Iris pigment epithelial cell (primary cell): ENCODE results near the gene PKMYT1.
"Not testable (repeated sequence)": the region's sequence is repeated elsewhere in the genome, so short reads cannot be mapped to it uniquely, and the experiment has no call there.

Source experiments
- DNase-seq: peaks from one replicate; pipeline ENCODE4 v3.0.0-alpha.2; 2011; ENCODE audit warnings: low read depth

Gene PKMYT1

DNA sequence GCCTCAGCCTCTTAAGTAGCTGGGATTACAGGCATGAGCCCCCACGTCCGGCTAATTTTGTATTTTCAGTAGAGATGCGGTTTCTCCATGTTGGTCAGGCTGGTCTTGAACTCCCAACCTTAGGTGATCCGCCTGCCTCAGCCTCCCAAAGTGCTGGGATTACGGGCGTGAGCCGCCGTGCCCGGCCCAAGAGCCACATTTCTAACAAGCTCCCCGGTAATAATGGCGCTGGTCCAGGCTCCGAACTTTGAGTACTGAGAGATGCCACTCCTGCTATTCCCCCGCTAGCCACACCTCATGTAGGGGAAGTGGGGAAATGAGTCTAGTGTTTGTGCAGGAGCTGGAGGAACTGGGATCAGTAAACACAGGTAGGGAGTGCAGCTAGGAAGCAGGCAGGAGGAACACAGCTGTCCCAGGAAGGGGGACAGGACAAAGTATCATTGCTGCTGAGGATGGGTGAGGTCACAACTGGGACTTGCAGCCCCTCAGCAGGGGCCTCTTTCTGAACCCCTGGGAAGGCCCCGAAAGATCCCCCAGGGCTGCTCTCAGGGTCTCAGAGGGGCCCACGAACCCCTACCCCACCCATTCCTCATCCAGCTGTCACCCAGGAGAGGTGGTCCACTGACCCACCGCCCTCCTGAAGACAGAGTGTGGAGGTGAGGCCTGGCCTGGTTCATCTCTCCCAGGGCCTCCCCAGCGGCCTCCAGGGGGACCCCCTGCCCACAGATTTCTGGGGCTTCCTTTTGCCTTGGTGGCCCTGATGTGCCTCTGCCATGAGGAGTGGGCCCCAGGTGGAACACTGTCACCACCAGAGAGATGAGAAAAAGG, 19.8 kb downstream of the PKMYT1 start:
- DNase-seq = no peak

DNA sequence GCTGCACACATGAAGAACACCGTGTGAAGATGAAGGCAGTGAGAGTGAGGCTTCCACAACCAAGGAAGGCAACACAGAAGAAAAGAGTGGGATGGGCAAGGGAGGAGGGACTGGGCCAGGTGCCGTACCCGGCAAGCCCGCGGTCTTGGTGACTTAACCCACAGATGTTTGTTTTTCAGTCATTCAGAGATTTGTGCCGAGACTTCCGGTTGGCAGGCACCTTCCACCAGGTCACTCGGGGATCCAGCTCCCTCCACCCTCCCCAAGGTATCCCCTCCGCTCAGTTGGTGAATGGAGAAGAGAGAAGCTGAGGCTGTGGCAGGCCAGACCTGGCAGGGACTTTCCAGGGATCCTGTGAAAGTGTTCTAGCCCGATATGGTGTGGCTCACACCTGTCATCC, 21.0 kb downstream of the PKMYT1 start:
- no peak for DNase-seq

DNA sequence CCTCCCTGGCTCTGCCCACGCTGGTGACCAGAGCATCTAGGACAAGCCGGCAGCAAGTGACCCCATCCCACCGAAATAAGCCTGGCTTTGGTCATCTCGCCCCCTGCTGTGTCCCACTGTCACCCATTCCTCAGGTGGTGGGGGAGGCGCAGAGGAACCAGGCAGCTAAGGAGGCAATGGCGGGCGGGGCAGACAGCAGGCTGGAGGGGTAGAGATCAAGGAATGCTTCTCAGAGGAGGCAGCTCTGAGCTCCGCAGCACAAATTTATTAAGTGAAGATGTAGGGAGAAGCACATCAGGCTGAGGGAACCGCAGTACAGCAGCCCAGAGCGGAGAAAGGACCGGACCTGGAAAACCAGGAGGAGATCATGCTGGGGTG, 23.7 kb downstream of the PKMYT1 start:
- DNase-seq = no peak

DNA sequence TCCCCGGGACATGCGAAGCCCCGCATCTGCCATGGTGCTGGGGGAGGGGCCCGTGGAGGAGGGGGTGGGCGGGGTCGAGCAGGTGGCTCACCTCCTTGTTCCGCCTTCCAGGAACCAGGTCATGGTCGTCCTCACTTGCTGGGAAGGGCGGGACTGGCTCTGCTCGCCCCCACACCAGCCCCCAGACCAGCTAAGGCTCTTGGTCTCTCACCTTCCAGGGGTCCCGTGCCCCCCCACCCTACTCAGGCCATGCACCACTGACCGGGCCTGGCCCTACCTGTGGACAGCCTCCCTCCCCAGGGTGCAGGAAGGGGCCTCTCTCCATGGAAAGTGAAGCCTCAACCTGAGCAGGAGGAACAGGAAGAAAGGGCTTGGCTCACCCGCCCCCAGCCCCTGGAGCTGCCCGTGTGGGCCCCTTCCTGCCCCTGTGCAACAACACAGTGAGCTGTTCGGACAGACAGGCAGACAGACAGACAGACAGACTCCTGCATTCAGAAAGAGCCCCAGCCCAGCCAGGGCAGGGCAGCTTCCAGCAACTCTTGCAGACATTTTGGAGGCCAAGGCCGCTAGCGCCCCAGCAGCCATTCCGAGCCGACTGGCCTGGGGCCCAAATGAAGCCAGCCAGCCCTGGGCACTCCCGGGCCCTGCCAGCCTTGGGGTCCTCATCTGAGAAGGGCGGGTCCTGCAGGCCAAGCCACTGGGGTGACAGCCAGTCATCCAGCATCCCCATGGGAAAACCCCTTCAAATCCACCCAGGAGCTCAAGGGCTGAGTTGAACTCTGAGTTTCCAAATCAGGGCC, 24.3 kb downstream of the PKMYT1 start:
- DNase-seq = no peak

DNA sequence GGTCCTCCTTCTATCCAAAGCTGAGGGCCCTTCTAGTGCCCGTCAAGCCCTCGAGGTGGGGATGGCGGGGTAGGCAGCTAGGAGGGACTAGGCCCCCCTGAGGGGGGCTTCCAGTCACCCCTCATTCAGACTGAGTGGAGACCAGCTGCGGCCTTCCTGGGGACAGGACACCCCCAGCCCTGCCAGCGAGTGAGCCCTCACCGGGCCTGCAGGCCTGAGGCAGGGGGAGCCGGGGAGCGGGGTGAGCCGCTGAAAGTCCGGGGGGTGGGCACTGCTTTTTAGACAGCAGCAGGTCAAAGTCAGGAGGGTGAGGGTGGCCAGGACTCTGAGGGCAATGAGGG, 24.8 kb downstream of the PKMYT1 start:
- no peak for DNase-seq

DNA sequence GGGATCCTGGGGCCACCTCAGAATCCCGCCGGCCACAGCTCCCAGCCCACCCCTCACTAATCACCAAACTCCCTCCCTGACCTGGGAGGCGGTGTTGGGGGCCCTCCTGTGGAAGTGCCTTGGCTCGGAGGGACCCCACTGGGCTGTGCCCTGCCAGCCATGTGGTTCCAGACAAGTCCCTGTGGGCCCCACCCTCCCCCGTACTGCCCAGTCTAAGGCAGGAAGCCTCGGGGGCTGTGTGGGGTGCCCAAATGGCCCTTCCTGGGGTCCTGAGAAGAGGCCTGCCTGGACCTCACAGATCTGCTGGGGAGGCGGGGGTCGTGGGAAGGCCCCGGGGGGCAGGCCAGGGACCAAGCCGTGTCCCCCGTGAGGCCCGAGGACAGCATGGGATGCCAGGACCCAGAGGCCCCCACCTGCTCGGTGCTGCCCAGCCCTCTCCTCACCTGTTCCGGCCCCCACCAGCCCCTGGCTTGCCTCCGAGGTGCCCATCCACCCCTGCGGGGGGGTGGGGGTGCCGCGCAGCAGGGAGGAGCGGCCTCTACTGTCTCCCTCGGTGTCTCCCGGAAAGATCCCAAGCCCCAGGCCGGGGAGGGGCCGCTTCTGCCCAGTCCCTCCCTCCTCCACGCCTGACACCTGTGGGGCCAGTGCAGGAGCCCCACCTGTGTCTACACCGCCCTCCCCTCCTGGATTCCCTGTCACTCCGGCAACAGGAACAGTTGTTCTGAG, 25.4 kb downstream of the PKMYT1 start:
- DNase-seq = no peak

DNA sequence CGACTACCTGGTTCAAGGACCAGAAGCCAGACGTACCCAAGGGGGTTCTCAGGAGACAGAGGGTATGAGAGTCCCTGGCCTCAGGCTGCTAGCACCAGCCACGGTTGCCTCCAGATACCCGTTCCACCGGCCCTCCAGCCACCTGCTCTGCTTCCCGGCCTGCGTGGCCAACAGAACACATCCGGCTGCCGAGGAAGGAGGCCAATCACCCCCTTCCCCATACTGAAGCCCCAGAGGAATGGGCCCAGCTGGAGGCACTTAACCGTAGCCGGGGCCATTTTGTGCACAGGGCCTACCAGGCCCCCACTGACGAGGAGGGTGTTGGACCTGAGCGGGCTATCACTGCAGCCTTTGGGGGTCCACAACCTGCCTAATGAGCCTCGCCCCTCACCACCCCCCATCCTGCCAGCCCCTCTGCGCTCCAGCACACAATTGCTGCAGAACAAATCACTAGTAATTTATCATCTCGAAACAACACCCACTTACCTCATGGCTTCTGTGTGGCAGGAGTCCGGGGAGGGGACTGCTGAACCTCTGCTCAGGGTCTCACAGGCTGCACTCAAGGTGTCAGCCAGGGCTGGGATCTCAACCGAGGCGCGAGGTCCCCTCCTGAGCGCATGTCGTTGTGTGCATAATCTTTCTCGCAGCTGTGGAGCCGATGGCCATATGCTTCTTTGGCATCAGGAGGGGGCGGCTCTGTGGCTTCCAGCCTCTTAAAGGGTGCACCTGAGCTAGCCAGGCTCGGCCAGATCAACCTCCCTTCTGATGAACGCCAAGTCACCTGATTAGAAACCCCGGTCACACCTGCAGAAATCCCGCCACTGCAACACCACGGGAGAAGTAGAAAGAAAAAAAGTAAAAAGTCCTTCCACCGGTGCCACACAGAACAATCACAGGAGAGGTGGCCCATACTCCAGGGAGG, 26.3 kb downstream of the PKMYT1 start:
- DNase-seq = no peak

DNA sequence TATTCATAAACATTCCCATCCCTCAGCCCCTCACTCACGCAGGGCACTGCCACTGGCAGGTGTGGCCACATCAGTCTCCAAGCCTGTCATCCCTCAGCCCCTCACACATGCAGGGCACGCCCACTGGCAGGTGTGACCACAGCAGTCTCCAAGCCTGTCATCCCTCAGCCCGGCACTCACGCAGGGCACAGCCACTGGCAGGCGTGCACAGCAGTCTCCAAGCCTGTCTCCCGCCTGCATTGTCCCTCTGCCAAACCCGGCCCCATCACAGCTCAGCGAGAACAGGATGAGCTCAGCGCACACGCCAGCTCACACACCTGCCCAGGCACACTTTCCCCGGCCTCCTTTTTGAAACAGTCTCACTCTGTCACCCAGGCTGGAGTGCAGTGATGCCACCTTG, 27.6 kb downstream of the PKMYT1 start:
- DNase-seq = no peak

DNA sequence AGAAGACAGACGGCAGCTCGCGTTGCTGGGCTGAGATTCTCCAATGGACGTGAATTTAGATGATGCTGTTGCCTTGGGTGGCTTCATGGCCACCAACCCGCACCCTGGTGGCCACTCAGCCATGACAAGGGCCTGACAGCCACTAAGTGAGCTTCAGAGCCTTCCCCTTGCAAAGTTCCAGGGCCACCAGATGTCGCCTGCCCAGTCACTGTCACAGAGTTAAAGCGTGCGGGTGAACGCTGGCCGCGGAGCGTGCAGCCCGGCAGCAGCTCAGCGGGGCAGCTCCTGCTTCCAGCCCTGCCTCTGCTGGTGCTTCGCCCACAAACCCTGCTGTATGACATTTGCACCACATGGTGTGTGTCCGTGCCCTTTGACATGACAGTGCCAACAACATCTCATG, 29.5 kb downstream of the PKMYT1 start:
- DNase-seq = no peak

DNA sequence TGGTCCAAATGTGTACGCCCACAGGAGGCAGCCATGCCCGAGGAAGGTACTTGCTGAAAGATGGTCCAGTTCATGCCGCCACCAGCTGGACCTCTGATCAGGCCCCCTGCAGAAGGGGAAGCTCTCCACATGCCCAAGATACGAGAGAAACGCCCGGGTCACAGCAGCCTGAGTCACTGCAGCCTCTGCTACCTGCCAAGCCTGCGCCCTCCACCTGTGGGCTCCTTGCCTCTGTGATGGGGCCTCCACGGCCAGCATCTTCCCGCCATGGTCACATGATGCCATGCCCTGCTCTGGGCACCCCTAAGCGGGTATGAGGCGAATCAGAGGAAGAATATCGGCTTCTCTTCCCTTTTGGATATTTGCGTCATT, 29.9 kb downstream of the PKMYT1 start:
- DNase-seq = no peak

DNA sequence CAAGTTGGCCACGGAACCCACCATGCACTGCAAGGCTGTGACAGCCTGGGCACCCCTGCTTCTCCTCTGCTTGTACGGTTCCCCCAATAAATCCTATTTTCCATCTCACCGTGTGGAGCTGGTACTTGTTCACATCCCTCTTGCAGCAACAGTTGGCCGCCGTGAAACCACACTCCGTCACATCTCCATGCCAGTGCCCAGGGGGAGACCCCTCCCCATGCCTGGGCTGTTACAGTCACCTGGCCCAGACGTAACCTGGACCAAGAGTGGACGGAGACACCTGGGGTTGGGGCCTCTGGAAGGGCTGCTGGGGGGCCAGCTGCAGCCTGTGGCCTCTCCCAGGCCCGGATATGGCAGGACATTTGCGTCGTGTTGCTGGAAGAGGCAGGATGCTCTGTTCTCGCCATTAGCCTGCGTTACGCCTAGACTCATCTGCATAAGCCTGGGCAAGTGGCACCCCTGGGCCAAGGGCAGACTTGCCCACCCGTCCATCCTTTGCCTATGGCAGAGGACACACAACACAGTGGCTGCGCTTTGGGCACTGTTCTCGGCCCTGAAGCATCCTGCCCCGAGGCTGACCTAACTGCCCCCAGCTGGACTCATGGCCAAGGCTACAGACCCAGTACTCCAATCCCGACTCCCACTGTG, 30.4 kb downstream of the PKMYT1 start:
- DNase-seq = no peak

DNA sequence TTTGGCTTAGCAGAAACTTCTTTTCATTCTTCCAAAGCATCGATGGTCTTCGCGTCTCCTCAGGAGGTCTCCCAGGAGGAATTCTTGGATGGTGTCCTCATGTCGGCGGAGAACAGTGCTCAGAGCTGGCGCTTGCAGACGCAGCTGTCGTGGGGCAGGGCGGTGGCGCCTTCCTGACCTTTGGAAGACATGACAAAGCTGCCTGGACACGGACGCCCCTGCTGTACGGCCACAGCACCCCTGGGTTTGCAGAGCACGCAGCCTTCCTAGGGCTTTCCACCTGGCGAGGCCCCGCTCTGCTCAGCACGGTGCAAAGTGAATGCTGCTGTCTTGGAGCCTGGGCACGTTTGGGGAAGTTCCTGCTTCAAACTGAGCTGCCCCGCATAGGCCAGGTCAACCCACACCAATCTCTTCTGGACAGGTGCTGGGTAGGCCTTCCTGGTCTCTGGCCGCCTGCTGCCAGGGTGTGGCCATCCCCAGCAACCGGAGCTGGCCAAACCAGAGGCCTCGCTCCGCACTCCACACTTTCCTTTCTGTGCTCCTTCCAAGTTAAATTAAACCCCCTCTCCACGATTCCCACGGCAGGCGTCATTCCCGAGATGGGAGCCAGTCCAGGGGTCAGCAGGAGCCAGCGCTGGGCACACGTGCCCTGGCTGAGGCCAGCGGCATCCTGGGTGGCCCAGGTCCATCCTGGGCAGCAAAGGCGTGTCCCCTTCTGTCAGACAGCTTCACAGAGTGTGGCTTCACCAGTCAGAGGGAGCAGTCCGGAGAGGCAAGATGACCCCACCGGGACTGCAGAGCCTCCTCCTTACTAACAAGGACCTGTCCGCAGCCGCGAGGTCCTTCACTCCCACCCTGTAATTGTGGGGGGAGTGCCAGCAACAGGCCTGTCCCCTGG, 31.2 kb downstream of the PKMYT1 start:
- DNase-seq = no peak

DNA sequence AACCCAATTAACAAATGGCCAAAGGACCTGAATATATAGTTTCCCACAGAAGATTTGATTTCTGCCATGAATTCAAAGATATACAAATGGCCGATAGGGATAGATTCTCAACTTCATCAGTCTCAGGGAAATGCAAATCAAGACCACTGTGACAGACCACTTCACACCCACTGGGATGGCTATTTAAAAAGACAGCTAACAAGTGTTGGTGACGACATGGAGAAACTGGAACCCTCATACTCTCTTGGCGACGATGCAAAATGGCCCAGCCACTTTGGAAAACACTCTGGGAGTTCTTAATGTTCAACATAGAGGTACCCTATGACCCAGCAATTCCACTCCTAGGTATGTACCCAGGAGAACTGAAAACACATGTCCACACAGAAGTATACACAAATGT, 33.6 kb downstream of the PKMYT1 start:
- DNase-seq = no peak

DNA sequence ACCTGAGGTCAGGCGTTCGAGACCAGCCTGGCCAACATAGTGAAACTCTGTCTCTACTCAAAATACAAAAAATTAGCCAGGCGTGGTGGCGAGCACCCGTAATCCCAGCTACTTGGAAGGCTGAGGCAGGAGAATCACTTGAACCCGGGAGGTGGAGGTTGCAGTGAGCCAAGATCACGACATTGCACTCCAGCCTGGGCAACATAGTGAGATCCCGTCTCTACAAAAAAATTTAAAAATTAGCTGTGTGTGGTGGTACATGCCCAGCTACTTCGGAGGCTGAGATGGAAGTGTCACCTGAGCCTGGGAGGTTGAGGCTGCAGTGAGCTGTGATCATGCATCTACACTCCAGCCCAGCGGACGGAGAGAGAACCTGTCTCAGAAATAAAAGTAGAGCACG, 36.5 kb downstream of the PKMYT1 start:
- DNase-seq = not testable (repeated sequence)

DNA sequence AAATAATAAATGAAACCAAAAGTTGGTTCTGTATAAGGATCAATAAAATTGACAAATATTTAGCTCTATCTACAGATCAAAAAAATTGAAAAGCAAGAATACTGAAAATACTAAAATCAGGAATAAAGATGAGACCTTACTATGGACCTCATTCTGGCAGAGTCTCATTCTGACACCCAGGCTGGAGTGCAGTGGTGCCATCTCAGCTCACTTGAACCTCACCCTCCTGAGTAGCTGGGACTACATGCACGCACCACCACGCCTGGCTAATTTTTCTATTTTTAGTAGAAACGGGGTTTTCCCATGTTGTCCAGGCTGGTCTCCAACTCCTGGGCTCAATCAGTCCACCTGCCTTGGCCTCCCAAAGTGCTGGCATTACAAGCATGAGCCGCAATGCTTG, 38.2 kb downstream of the PKMYT1 start:
- no peak for DNase-seq

DNA sequence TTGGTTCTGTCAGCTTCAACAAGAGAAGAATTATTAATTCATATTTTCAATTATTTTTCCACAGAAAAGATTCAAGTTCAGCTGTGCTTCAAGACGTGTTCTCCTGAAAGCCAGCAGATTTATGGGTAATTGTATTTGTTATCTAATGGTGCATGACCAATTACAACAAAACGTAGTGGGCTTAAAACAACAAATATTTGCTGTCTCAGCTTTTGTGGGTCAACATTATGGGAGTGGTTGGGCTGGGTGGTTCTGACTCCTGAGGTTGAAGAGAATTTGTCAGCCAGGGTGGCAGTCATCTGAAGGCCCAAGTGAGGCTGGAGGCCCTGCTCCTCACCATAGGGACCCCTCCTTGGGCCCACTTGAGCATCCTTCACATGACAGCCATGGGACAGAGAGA, 40.3 kb downstream of the PKMYT1 start:
- no peak for DNase-seq

DNA sequence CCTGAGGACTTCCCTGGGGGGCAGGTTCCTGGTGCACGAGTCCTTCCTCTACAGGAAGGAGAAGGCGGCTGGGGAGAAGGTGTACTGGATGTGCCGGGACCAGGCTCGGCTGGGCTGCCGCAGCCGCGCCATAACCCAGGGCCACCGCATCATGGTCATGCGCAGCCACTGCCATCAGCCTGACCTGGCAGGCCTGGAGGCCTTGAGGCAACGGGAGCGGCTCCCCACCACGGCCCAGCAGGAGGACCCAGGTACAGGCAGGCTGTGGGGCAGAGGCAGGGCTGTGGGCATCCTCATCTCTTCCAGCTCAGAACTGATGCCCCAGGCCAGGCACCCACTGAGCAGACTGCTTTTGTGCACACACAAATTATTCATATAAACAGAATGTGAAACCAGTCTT, 42.0 kb downstream of the PKMYT1 start:
- DNase-seq = no peak

DNA sequence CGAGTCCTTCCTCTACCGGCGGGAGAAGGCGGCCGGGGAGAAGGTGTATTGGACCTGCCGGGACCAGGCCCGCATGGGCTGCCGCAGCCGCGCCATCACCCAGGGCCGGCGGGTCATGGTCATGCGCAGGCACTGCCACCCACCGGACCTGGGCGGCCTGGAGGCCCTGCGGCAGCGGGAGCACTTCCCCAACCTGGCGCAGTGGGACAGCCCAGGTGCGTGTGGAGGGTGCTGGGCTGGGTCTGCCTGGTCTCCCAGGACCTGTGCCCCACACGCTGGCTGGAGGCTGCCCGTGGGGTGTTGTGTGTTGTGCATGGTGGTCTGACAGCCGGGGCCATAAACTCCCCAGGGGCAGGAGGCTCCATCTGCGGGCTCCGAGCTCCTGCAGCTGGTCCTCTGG, 43.1 kb downstream of the PKMYT1 start:
- no peak for DNase-seq

DNA sequence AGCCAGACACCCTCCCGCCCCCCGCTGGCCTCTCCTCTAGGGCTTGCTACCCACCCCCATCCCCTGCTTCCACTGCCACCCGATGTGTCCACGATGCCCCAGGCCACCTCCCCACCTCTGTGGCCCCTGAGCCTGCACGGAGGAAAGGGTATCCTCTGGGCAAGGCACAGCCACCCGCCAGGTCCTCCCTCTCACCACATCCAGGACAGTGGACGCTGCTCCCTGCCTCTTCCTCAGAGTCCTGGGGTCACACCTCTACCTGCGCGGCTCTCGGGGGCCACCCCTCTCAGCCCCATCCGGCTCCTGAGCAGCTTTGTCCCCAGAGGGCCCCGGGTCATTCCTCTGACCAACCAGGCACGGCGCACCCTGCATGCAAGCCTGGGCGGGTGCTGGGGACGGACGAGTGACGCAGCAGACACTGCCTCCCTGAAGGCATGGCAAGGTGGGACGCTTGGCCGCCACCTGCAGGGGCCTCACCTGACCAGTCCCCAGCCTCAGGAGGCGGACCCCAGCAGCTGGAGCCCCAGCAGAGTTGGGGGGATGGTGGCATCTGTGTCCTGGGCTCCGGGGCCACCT, 43.7 kb downstream of the PKMYT1 start:
- DNase-seq = no peak

DNA sequence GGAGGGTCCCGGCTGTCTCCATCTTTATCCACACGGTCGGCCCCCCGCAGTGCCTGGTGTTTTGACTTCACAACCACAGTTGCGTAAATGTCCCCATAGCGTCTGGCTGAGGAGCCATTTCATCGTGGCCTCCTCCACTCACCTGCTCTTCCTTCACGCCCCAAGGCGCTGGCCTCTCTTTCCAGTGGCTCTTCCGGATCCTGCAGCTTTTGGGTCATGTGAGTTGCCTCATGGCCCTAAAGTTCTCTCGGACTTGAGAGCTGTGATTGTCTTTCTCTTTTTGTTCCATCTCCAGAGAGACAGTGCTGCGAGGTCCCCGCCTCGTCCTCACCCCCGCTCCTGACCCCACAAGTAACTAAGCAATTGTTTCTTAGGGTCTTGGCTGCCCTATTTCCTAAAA, 45.8 kb downstream of the PKMYT1 start:
- no peak for DNase-seq
